Measurements from ENCODE around the gene TMUB2.

The TMUB2 gene

DNA sequence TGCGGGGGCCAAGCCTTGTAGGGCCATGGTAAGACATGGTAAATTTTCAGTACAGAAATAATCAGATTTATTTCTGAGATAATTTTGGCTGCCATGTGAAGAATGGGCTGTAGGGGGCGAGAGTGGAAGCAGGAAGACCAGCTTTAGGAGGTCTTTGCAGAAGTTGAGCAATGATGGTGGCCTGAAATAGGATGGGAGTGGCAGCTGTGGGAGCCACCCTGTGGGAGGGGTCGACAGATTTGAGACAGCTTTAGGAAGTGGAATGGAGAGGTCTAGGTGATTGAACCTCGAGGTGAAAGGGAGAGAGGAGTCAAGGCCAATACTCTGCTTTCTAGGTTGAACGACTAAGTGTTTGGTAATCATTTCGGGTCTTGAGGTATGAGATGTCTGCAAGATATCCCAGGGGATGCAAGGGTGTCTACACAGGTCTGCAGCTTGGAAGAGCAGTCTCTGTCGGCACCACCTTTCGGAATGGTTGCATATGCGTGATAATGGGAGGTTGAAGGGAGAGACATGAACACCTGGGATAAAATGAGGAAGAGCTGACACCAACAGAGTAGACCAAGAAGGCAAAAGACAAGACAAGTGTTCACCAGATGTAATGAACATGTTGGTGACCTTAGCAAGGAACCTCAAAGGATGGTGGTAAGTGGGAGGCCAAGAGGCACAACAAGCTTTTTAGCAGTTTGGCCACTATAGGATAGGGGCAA lies 17.1 kb downstream of the TMUB2 start:
- peak; percentile 40 for DNase-seq

DNA sequence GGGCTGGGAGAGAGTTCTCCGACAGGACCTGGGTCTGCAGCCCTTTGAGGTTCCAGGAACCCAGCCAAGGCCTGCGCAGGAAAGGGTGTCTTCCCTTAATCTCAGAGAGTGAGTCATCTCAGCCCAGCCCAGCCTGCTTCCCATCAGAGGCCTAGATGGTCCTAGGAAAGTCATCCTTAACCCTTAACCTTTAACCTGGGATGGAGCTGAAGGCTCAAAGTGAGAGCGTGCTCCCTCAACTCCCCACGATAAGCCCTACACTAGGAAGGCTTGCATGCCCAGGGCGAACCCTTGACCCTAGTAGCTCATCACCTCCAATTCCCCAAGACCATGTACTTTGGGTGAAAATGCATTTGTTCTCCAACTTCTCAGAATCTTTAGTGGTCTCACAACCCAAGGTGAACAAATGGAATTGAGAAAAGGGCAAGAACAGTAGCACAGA lies 17.7 kb downstream of the TMUB2 start:
- no peak for DNase-seq

DNA sequence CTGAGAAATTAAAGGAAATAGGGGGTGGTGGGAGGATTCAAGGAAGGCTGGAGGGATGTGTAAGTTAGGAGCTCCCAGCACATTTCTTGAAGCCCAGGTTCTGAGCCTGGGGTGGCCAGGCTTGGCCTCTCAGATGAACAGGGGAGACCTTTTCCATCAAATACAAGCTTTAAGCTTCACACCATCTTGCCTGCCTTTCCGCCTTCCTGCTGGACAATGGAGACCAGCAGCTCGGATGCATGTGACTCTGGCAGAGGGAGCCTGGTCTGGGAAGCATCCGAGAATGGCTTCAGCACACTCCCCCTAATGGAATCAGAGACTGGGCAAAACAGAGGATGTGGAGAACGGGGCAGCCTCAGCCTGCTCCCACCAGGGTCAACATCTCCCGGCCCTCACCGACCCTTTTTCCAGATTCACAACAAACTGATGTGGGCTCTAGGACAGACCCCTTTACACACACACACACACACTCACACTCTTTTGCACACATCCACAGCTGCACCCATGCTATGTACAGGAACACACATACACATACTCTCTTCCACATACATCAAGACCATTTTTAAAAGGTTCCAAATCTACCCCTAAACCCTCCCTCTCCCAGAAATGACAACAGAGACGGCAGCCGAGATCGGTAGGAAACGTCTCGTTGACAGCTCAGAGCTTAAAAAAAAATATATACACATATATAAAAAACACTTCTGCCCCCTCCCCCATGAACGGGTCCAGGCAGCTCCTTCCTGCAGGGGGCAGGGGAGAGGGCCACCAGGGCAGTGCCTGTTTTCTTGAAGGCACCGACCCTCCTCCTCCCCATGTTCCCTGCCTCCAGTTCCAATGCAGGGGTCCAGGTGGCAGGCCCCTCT lies 19.4 kb downstream of the TMUB2 start:
- DNase-seq = no peak

- DNase-seq = no peak
Measured at GRCh38 chr17:44206825-44207155, 20.0 kb downstream of the TMUB2 start.

- no peak for DNase-seq
Measured at GRCh38 chr17:44207319-44207718, 20.5 kb downstream of the TMUB2 start.

- DNase-seq = no peak
Measured at GRCh38 chr17:44207743-44208142, 21.0 kb downstream of the TMUB2 start.

GRCh38 chr17:44209786-44210341 lies 23.1 kb downstream of the TMUB2 start:
- DNase-seq = peak; percentile 51

DNA sequence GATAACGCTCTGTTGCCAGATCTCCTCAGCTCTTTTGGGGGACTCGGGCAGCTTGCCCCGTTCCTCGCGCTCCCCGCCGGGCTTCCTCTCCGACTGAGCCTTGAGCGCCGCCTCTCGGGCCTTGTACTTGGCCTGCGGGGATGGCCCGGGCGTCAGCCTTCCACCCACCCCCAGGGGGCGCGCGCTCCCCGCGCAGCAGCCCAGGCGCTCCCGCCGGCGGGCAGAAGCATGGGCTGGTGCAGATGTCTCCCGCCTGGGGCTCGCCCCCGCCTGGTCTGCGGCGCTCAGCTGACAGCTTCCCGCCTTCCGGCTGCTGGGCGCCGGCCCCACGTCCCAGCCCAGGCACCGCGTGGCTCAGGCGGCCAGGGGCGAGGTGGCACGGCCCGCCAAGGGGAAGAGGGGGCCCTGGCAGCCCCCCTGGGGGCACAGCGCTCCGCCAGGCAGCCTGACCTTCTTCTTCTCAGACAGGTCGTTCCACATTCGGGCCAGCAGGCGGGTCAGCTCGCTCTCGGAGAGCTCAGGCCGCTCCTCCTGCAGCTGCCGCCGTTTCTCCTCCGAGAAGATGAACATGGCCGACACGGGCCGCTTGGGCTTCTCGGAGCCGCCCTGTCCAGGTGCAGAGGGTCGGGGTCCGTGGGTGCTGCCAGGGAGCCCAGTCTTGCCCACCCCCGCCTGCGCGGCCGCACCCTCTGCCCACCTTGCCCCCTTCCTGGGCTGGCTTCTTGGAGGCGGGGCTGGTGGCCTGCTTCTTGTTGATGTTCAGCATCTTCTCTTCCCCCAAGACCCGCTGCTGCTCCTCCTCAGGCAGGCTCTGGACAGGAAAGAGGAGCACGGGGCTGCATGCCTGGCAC lies 23.8 kb downstream of the TMUB2 start:
- DNase-seq = peak; percentile 90

DNA sequence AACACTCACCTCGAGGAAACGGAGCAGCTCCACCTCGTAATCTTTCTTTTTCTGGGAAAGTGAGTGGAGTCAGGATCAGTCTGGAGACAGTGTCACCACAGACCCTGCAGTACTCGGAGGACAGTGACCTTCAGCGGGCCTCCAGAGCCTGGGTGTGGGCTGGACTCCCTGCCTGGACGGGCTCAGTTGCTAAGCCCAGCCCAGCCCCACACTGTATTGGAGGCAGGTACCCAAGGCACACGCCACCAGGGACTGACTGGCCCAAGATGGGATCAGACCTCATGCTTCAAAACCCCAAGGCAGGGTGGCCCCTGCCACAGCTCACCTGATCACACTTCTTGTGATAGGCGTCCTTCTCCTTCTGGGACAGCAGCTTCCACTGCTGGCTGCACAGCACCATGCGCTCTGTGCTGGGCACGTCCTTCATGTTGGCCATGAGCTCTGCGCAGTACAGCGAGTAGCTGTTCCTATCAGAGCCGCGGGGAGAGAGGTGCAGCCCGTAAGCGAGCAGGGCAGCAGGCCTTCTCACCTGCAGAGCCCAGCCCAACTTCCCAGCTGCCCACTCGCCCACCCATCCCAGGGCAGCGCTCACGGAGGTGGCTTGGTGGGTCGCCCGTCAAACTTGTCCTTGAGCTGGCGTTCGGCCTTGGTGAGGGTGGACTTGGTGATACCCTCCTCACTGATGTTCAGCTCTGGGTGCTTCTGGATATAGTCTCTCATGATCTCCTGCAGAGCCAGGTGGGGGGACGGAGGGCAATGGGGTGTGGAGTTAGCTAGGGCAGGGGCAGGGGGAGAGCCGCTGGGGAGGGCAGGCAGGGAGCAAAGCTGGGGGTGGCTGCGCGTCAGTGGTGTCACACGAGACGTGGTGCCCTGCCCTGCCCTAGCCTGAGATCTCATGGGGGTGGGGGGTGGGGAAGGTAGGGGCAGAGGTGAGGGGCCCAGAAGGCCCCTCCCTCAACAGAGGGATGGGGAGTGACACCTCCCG lies 24.8 kb downstream of the TMUB2 start:
- DNase-seq = no peak

DNA sequence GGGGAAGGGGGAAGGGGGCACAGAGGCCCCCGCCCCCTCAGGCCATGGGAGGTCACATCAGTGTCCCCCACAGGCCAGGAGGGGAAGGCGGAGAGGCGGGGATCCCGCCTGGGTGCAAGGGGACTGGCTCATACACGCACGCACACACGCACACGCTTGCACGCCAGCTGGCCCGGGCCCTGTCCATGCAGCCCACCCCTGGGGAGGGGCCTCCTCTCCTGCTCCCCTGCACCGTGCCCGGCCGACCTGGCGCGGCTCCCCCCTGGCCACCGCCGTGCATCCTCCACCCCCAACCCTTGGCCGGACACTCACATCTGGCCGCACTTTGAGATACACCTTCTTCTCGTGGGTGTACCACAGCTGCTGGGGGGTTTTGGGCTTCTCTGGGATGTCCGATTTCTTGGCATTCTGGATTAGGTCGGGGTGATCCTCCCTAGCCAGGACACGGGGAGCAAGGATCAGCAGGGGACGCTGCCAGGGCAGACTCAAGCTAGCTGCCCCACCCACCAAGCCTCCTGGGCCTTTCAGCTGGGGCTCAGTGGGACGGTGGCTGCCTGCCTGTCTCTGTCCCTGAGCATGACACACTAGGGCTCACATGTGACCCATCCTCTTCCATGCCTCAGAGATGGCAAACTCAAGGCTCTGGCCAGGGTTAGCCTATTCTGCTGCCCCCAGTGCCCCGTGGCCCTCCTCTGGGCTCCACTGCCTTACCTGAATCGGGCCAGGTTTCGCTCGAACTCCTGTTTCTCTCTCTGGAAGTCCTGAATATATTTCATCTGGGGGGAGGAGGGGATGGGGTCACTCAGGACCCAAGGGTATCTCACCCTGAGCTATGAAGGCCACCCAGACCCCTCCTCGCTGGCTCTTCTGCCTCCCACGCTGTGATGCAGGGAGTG lies 26.0 kb downstream of the TMUB2 start:
- DNase-seq = no peak

- no peak for DNase-seq
Measured at GRCh38 chr17:44213403-44214229, 26.8 kb downstream of the TMUB2 start.

DNA sequence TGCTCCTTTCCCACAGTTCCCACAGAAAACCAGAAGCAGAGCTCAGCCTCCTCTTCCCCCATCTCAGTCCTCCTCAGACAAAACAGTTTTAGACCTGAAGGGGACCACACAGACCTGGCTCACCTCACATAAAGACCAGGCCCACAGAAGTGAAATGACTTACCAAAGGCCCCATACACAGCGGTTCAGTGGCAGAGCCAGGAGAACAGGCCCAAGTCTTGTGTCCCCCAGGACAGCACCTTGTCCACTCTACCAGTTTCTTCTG lies 27.4 kb downstream of the TMUB2 start:
- no peak for DNase-seq

DNA sequence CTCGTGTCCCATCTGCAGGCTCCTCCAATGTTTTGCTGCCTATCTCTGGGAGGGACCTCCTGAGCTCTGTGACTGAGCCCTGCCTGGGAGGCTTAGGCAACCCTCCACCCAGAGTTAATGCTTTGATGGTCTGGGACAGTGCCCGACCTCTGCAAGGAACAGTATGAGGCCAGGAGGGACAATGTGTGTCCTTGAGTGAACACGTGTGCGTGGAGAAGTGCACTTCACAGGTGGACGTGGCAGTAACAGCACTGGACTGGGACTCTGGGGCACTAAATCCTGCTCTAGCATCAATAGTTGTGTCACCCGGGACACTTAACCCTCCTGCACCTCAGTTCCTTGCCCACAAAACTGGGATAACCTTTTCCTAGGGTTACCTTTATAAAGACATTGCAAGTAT lies 28.1 kb downstream of the TMUB2 start:
- no peak for DNase-seq

DNA sequence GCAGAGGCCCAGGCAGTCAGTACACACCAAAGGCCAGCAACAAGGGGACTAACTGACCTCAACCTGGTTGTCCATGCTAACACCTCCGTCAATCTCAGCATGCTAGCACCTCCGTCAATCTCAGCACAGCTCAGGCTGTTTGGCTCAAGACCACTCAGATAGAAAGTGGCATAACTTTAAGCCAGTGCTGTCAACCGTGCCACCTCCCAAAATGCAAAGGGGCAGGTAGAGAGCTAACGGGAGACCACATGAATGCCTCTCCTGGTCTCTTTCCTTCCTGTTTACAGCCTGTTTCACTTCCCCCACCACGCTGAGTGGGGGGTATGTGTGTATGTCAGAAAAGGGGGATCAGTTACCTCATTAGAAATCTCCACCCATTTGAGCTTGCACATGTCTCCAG lies 29.4 kb downstream of the TMUB2 start:
- DNase-seq = no peak

DNA sequence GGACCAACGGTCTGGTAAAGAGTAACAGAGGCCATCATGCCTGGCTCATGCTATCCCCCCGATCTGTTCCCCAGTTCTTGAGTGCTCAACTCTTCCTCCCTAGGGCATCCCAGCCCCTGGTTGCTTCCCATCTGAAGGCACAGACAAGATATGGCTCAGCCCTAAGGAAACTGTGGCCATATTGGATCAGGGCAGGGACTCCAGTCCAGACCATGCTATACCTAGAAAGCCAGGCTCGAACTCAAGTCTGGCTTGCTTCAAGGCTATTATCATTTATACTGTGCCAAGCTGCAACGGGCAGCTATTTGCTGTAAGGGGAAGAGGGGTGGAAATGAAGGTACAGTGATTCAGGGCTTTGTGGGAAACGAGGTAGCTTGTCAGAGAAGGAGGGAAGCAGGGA lies 29.9 kb downstream of the TMUB2 start:
- DNase-seq = no peak

- no peak for DNase-seq
Measured at GRCh38 chr17:44217738-44218343, 31.1 kb downstream of the TMUB2 start.

DNA sequence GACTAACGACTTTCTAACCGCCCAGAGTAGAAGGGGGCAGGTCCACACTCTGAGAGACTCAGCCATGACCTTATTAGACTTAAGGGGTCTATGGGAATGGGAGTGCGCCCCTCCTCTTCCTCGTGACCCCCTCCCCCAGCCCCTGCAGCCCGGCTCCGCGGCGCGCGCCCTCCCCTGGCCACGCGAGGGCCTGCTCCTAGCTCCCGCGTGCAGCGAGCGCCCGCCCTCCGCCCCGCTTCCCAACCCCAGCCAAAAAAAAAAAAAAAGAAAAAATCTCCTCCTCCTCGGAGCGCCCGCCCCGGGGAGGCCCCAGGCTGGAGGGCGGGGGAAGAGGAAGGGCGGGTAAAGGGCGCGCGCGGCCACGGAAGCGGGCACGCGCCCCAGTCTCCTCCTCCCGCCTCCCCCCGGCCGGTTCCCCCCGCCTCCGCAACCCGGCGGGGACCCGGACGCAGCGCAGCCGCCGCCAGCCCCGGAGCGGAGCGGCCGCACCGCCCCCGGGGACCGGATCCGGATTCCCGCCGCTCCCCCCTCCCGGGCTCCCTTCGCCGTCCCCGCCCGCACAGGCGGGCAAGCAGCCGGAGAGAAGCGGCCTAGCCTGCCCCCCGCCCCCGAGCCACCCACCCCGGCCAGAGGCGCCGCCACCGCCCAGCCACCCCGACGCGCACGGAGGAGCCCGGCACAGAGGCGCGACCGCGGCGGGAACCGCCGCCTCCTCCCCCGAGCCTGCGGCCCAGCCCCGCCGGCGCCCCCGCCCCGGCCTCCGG lies 31.8 kb downstream of the TMUB2 start:
- DNase-seq = peak; percentile 86

GRCh38 chr17:44219108-44219615 lies 32.4 kb downstream of the TMUB2 start:
- peak; percentile 72 for DNase-seq

Measured in stimulated activated CD4-positive, alpha-beta T cell treated with anti-CD3 and anti-CD28 coated beads, Interleukin-4, amount 100 ng/mL, for 1 hour (primary cell).